Upper lobe of left lung (tissue), 6 donors: Measurements from ENCODE around the gene KANSL1. TPM values are rescaled to one million over a fixed set of nuclear protein-coding genes. Genes with fewer than 3 reads are reported as not detected.

Experiments
- ATAC-seq, 2 donors: fragments of 200-7000 bp; cut with Tn5 transposase; one replicate each; pipeline ENCODE4 v1.9.1; 2022; ENCODE audit warnings: mild to moderate bottlenecking in 2 of 2, moderate library complexity in 2 of 2; ENCODE audit not compliant: low FRiP score in 2 of 2
- DNase-seq, 2 donors: peaks; one replicate each; pipeline ENCODE4 v3.0.0-alpha.2; 2019 to 2020
- H3K27ac ChIP-seq, 4 donors: fragments of 200-600 bp; sonication (generic); one replicate each; pipeline ENCODE4 v1.5.1; 2016 to 2019
- H3K27me3 ChIP-seq, 4 donors: fragments of 200-600 bp; sonication (generic); one replicate each; pipeline ENCODE4 v1.5.1; 2017 to 2019
- H3K36me3 ChIP-seq, 4 donors: fragments of 200-600 bp; sonication (generic); one replicate each; pipeline ENCODE4 v1.5.1; 2016 to 2019
- H3K4me1 ChIP-seq, 4 donors: fragments of 200-600 bp; sonication (generic); one replicate each; pipeline ENCODE4 v1.5.1; 2018 to 2019
- H3K4me3 ChIP-seq, 4 donors: fragments of 200-600 bp; sonication (generic); one replicate each; pipeline ENCODE4 v1.5.1; 2017 to 2019; ENCODE audit warnings: mild to moderate bottlenecking in 2 of 4, moderate library complexity in 1 of 4
- H3K9me3 ChIP-seq, 4 donors: fragments of 200-600 bp; sonication (generic); one replicate each; pipeline ENCODE4 v1.5.1; 2018 to 2019
- EP300 ChIP-seq, 4 donors: sonication (generic); formaldehyde crosslinking; IDR thresholded peaks; one replicate each; pipeline ENCODE4 v1.5.1; 2017; ENCODE audit warnings: antibody characterized with exemption in 4 of 4, control low read depth in 2 of 4
- POLR2A ChIP-seq, 4 donors: fragments of 450-650 bp; IDR thresholded peaks; one replicate each; pipeline ENCODE4 v1.5.1; 2016 to 2017; ENCODE audit warnings: antibody characterized with exemption in 4 of 4, mild to moderate bottlenecking in 2 of 4
- POLR2AphosphoS5 ChIP-seq, 2 donors: sonication (generic); formaldehyde crosslinking; IDR thresholded peaks; one replicate each; pipeline ENCODE4 v1.5.1; 2017; ENCODE audit warnings: antibody characterized with exemption in 2 of 2
- WGBS, 2 donors: methylation state at CpG; one replicate each; pipeline ENCODE4 v1.1.5; 2017 to 2018; 5-methylcytosine and 5-hydroxymethylcytosine counted together
- total RNA-seq, 6 donors: library from RNA; depleted of rRNA in 4 of 6; stranded (reverse); fragments of >200 nt in 4 of 6; gene quantifications; one replicate each; pipeline versions ENCODE4 v1.1.0 to v1.2.1, GENCODE V29; 2016 to 2021
- TF ChIP-seq, protein P1 (sequence below), 6 experiments: fragments of 450-650 bp in 4 of 6; fragments of 200-600 bp in 2 of 6; sonication (generic) in 2 of 6; IDR thresholded peaks; one replicate each; pipeline ENCODE4 v1.5.1; 2016 to 2019; ENCODE audit warnings: antibody characterized with exemption in 6 of 6
- donor health status: DM: no; HTN: no; CAD: no; lungs with moderate emphysema.
- donor health status: DM: no; HTN: yes; CAD: no; lungs with severe emphysema.

KANSL1 gene
- total RNA-seq, 6 donors from 2014 or later = 60.5 to 294 (median 108) TPM

DNA sequence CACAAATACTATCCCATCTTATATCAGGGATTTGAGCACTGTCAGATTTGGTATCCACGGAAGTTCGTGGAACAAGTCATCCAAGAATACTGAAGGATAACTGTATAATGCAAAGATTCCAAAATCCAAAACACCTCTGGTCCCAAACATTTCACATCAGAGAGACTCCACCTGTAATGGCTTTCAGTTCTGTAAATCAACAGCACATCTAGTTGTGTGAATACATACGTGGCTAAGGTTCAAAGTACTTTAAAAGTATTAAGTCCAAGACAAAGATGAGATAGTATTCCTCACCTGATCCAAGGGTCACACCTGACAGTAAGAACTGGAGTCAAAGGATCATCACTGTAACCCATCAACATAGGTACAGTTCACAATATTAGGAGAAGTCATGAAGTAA is 54.8 kb downstream of the KANSL1 start:
- H3K4me1 ChIP-seq = peaks cover 53 to 82% (median 65%) of the 10 kb centered on the region in 4 donors
- H3K36me3 ChIP-seq = no peaks in the 10 kb centered on the region
- H3K27ac ChIP-seq = no peak overlapping the region
- 74 to 77% methylated on average over 3 of the region's 3 CpGs for WGBS, 2 donors
- DNase-seq (no peak), ATAC-seq (no peak)
- TF ChIP-seq EP300 (IDR thresholded peaks at IDR 0.05) (no peak), POLR2AphosphoS5 (IDR thresholded peaks at IDR 0.05) (no peak)
- TF ChIP-seq, protein P1, sequence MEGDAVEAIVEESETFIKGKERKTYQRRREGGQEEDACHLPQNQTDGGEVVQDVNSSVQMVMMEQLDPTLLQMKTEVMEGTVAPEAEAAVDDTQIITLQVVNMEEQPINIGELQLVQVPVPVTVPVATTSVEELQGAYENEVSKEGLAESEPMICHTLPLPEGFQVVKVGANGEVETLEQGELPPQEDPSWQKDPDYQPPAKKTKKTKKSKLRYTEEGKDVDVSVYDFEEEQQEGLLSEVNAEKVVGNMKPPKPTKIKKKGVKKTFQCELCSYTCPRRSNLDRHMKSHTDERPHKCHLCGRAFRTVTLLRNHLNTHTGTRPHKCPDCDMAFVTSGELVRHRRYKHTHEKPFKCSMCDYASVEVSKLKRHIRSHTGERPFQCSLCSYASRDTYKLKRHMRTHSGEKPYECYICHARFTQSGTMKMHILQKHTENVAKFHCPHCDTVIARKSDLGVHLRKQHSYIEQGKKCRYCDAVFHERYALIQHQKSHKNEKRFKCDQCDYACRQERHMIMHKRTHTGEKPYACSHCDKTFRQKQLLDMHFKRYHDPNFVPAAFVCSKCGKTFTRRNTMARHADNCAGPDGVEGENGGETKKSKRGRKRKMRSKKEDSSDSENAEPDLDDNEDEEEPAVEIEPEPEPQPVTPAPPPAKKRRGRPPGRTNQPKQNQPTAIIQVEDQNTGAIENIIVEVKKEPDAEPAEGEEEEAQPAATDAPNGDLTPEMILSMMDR (IDR thresholded peaks at IDR 0.05) = no peak
- no peaks in the 10 kb centered on the region for H3K27me3 ChIP-seq
- no peak overlapping the region for H3K4me3 ChIP-seq
- no peaks in the 10 kb centered on the region for H3K9me3 ChIP-seq

DNA sequence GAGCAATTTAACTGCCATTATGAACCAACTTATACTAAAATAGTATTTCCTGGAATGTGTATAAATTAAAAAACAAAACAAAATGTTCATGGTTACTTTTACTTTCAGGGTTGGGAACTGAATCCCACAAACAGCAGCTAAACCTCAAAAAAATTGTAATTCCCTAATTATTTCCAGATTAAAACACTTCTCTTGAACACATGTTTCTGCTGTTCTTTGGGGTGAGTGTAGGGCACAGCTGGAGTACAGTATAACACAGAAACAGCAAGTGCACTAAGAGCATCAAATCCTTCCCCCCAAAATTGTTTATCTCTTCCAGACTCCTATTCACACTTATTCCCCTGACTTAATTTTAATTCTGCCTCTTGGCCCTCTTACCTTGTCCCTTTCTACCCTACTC is 56.4 kb downstream of the KANSL1 start:
- TF ChIP-seq, protein P1 (IDR thresholded peaks at IDR 0.05) = no peak
- TF ChIP-seq POLR2A (IDR thresholded peaks at IDR 0.05) (no peak), EP300 (IDR thresholded peaks at IDR 0.05) (no peak), POLR2AphosphoS5 (IDR thresholded peaks at IDR 0.05) (no peak)
- ATAC-seq (no peak), DNase-seq (no peak)
- peaks cover 42 to 67% (median 54%) of the 10 kb centered on the region in 4 donors for H3K4me1 ChIP-seq
- no peak overlapping the region for H3K27ac ChIP-seq
- H3K4me3 ChIP-seq = no peak overlapping the region
- H3K36me3 ChIP-seq = no peaks in the 10 kb centered on the region
- H3K9me3 ChIP-seq = no peaks in the 10 kb centered on the region
- no peaks in the 10 kb centered on the region for H3K27me3 ChIP-seq

DNA sequence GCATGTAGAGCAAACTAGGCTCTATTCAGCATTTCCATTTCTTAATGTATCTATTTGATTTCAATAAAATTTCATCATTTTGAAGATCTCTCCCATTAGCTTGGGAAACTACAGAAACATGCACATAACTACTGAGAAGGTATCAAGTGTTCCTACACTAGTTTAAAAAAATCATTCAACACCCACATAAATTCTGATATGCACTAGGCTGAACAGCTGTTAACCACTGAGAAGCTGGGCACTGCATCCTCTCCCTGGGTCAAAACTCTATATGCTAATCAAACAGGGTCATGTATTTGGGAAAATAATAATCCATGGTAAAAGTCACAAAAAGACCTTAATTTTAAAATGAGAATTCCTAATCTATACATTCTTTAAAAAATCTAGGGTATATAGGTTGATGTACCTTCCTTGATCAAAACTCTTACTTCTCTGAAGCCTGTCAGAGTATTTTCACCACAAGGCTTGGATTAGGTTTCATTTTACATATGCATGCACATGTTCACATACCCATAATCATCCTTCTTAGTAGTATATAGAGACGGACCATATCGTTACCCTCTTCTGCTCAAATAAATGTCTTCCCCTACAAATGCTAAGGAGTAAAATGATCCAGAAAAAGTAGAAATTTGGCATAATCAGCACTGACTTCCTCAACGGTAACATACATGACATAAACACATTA is 57.2 kb downstream of the KANSL1 start:
- Histone ChIP-seq H3K27ac (no peak overlapping the region), H3K4me1 (peaks cover 35 to 59% (median 51%) of the 10 kb centered on the region in 4 donors), H3K27me3 (no peaks in the 10 kb centered on the region), H3K9me3 (no peaks in the 10 kb centered on the region), H3K4me3 (no peak overlapping the region), H3K36me3 (no peaks in the 10 kb centered on the region)
- TF ChIP-seq, protein P1 (IDR thresholded peaks at IDR 0.05) = no peak
- no peak for TF ChIP-seq EP300 (IDR thresholded peaks at IDR 0.05)
- ATAC-seq (no peak), DNase-seq (no peak)
- 80 to 81% methylated on average over 3 of the region's 3 CpGs for whole genome bisulfite sequencing, 2 donors

DNA sequence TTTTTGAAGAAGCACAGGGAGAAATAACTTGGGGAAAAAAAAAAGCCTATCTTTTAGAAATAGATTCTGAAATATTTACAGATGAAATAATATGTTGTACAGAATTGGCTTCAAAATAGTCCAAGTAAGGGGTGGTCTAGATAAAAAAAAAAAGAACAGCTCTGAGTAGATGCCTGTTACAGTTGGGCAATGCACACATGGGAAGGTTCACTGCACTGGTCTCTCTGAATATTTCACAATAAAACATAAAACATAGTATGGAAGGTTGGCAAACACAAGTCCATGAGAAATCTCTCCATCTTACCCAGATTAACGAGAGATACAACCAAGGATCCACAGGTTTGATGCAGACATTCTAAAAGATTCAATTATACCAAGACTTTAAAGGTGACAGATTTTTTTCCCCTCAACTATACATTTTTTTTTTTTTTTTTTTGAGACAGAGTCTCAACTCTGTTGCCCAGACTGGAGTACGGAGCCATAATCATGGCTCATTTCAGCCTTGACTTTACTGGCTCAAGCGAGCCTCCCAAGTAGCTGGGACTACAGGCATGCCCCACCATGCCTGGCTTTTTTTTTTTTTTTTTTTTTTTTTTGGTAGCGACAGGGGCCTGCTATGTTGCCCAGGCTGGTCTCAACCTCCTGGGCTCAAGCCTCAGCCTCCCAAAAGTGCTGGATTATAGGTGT is 58.0 kb downstream of the KANSL1 start:
- ATAC-seq (no peak), DNase-seq (no peak)
- no peaks in the 10 kb centered on the region for H3K36me3 ChIP-seq
- H3K4me1 ChIP-seq = peaks cover 36 to 58% (median 50%) of the 10 kb centered on the region in 4 donors
- no peak overlapping the region for H3K27ac ChIP-seq
- TF ChIP-seq POLR2AphosphoS5 (IDR thresholded peaks at IDR 0.05) (no peak), POLR2A (IDR thresholded peaks at IDR 0.05) (no peak), EP300 (IDR thresholded peaks at IDR 0.05) (no peak)
- TF ChIP-seq, protein P1 (IDR thresholded peaks at IDR 0.05) = no peak
- H3K4me3 ChIP-seq = no peak overlapping the region
- H3K9me3 ChIP-seq = no peaks in the 10 kb centered on the region
- no peaks in the 10 kb centered on the region for H3K27me3 ChIP-seq
- WGBS, 2 donors = 90 to 94% methylated on average over 4 of the region's 4 CpGs

DNA sequence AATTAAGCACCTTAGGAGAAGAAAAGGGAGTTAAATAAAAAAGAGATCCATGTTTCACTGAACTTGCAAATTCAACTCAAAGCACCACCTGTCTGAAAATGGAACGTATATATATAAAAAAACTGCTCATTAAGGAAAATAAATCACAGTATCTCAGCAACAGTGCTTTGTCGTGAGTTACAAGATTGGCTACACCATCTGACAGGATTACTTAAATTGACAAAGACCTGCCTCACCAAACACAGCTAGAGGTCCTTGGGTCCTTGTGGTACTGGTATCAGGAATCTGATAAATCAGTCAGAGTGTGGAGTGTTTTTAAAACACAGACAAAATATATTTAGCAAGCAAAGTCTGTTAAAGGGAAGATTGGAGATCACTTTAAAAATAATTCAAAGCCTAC is 63.9 kb downstream of the KANSL1 start:
- H3K36me3 ChIP-seq = no peaks in the 10 kb centered on the region
- 55 to 66% methylated on average over 2 of the region's 2 CpGs for WGBS, 2 donors
- no peak overlapping the region for H3K27ac ChIP-seq
- TF ChIP-seq, protein P1 (IDR thresholded peaks at IDR 0.05) = no peak
- no peak for TF ChIP-seq POLR2A (IDR thresholded peaks at IDR 0.05)
- no peak for TF ChIP-seq EP300 (IDR thresholded peaks at IDR 0.05)
- TF ChIP-seq POLR2AphosphoS5 (IDR thresholded peaks at IDR 0.05) = no peak
- H3K9me3 ChIP-seq = no peaks in the 10 kb centered on the region
- ATAC-seq (no peak), DNase-seq (no peak)
- no peak overlapping the region for H3K4me3 ChIP-seq
- peaks cover 24 to 50% (median 42%) of the 10 kb centered on the region in 4 donors for H3K4me1 ChIP-seq
- H3K27me3 ChIP-seq = no peaks in the 10 kb centered on the region
